ENCODE measurements around the gene PANK4.
"Not testable (repeated sequence)": the region's sequence is repeated elsewhere in the genome, so short reads cannot be mapped to it uniquely, and the experiment has no call there.

PANK4 gene

DNA sequence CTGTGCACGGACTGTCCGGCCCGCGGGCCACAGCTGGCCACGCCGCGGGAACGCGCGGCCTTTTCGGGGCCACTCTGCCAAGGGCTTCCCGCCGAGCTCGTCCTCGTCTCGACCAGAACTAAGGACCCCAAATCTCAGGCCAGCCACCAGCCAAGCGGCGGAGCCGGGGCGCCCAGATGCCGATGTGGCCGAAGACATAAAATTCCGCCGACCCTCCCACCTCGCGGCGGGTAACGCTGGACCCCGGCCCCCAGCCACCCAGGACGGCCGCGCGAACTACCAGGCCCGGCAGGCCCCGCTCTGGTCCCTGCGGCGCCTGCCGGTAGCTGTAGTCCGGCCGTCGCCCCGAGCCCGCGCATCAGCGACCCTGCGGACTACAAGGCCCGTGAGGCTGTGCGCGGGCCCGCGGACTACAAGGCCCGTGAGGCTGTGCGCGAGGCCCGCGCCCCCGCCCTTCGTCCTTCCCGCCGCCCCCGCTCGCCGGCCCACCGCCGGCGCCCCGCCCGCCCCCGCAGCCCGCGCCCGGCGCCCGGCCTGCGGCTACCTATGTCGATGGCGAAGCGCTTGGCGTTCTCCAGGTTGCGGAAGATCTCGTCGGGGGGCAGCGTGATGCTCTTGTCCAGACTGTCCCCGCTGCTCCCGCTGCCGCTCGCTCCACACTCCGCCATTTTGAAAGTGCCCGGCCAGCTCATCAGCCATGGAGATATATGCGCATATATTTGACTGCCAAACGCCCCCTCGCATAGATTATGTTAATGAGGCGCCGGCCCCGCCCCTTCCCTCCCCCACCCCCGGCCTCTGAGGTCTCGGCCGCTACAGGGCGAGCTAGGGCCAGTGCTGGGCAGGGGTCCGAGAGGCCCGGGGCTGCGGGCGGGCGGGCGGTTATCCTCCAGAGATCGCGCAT is at the start of gene PANK4:
Gene PANK4 (minus strand): TSS at position 677 of the 904 bp plus-strand sequence. CDS start 9 bp downstream, at position 668.
- DNase-seq (ENCODE audit: low read depth) = peak; percentile 77

DNA sequence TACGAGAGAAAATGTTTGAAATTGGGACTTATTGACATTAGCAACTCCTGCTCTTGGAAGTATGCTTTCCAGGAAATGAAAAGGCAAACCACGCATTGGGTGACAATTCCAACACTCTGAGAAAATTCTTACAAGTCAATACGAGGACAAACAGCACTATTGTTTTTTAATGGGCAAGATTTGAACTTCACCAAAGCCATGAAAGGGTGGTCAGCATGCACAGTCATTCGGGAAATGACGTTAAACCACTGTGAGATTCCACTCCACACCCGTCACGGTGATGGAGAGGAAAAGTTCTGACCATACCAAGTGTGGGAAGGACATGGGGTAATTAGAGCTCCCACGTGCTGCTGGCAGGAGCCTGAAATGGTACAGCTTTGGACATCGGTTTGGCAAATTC is 48.0 kb upstream of the PANK4 start:
- no peak for DNase-seq (ENCODE audit: low read depth)

GRCh38 chr1:2573250-2573920 is 47.0 kb upstream of the PANK4 start:
- DNase-seq (ENCODE audit: low read depth) = no peak

- DNase-seq (ENCODE audit: low read depth) = no peak
Observed at GRCh38 chr1:2571348-2571747, 45.0 kb upstream of the PANK4 start.

GRCh38 chr1:2570332-2570731 is 43.9 kb upstream of the PANK4 start:
- DNase-seq (ENCODE audit: low read depth) = no peak

DNA sequence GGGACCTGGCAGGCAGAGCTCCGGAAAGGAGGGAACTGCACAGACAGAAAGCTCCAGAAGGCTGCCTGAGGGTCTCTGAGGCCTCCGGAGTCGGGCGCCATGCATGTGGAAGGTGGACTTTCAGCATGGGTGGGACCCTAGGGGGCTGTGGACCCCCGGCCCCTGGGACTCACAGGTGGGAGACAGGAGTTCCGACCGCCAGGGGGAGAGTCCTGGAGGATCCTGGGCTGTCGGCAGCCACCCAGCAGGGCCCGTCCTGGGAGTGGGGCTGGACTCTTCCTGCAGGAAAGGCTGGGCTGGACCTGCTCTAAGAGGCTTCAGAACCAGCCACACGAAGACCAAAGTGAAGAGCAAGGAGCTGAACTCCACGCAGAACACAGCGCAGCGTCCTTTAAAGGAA is 43.3 kb upstream of the PANK4 start:
- DNase-seq (ENCODE audit: low read depth) = not testable (repeated sequence)

DNA sequence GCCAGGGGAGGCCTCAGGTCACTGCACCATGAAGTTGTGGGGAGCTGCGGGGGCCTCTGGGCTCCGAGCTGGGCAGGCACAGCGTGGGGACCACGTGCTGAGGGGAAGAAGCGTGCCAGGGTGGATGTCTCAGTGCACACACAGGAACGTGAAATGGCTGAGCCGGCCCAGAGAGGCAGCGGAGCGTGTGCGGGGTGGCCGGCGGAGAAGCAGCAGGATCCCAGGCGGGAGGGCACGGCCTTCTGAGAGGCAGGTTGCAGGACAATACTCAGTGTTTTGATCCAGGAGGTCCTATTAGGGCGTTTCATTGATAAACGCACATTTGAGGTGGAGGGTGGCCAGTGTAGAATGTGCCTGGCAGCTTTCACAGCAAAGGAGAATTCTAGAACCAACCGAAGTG is 42.7 kb upstream of the PANK4 start:
- DNase-seq (ENCODE audit: low read depth) = no peak

DNA sequence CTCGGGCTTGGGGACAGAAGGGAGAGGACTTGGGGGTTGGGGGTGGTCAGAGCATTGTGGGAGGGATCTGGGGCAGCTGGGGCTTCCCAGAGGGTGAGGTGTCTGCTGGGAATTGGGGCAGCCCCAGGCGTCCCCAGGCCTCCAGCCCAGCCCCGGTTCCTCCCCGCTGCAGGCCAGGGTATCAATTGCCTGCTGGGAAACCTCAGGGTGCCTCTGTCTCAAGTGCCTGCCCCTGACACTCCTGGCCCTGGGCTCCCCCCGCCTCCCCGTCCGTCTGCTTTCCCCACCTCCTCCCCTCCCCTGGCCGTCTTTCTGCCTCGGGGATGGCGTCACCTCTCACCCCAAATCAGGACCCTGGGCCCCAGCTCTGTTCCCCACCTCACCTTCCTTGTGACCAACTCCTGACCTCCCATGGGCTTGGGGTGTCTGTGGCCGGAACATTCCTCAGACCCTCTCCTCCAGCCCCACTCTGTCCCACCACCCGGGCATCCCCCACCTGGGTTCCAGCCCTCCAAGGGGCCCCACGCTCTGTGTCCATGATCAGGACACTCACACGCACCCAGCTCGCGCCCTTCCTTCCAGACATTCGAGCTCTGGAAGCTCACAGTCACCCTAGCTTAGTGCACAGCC is 41.9 kb upstream of the PANK4 start:
- DNase-seq (ENCODE audit: low read depth) = not testable (repeated sequence)

GRCh38 chr1:2567083-2567679 is 40.8 kb upstream of the PANK4 start:
- no peak for DNase-seq (ENCODE audit: low read depth)

- DNase-seq (ENCODE audit: low read depth) = no peak
Observed at GRCh38 chr1:2566101-2567045, 40.0 kb upstream of the PANK4 start.

DNA sequence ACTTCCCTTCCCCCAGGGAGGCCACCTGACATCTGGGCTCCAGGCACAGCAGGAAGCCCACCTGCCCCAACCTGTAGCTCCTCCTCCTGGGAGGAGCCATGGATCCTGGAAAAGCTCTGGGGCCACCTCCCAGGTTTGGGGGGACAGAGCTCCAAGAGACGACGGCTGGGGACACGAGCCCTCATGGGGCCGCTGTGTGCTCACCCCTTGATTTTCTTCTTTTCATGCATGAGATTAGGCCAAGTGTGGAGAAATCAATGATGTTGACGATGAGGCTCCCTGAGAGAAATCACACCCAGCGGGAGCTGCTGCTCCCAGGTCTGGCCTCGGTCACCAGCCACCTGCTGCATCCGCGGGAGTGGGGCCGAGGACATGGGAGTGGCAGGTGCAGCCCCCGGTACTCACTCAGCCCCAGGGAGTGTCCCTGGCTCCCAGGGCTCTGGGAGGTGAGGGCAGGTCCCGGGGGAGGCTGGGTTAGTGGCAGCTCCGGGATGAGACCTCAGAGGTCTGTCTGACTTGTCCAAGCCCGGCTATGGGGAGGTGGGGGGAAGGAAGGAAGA is 38.5 kb upstream of the PANK4 start:
- DNase-seq (ENCODE audit: low read depth) = no peak

DNA sequence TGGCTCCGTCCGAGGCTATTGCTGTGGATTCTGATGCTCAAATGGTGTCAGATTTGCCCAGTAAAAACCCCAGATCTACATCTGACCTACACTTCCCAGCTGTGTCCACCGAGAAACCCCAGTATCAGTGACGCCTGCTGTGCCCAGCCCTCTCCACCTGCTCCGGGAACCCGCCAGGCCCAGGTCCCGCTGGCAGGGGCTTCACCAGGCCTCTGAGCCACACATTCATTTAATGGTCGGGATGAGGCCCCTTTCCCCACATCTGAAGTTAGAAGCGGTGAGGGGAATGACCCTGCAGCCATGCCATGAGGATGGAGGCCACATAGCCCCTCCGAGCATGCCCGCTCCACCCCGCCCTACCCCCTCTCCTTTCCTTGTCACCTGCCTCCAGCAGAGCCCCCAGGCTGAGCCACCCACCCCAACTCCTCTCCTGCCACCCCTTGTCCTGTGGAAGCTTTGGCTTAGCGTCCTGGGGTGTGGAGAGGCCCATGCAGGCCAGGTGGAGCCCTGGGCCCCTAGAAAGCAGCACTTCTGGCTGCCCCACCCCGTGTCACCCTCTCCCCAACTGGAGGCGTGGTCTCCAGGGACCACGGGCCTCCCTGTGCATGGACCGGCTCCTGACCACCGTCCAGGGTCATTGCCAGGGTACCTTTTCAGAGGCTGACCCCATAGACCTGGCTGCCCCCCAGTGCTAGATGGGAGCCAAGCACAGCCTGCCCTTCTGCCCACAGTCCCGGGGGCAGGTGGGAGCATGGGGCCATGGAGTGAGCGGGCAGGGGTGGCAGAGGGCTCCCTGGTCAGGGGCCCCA is 37.8 kb upstream of the PANK4 start:
- DNase-seq (ENCODE audit: low read depth) = no peak

GRCh38 chr1:2563205-2563604 is 36.8 kb upstream of the PANK4 start:
- no peak for DNase-seq (ENCODE audit: low read depth)

DNA sequence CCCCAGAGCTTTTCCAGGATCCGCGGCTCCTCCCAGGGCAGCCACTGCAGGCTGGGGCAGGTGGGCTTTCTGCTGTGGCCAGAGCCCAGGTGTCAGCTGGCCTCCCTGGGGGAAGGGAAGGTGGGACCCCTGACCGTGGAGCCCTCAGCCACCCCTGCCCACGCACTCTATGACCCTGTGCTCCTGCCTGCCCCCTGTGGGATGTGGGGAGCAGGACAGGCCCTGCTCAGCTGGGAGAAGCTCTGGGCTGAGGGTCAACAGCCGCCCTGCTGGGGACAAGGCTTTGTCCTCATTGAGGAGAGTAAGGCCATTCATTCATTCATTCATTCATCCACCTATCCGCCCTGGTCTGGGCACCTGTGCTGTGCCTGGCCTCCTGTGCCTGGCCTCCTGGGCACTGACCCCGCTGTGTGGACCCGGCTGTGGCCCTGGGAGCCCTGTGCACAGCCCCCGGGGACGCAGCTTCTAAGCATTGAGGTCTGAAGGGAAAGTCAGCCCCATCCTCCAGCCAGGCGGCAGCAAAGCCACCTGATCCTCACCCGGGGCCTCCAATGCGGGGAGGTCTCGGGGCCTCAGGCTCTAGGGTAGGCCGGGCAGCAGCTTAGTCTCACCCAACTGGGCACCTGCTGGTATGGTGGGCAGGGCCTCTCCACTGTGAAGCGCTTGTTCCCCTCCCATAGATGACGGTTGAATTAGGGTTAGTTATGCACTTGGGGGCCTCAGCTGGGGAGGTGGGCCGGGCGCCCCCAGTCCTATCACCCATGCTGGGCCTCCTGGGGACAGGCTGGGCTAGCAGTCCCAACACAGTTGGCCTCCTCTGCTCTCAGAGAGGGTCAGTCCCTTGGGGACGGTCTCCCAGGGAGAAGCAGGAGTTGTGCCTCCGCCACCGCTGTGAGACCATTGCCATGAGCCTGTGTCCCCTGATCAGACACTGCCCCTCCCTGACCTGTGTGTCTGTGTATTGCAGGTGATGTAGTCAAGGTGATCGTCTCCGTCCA is 35.8 kb upstream of the PANK4 start:
- no peak for DNase-seq (ENCODE audit: low read depth)

- DNase-seq (ENCODE audit: low read depth) = no peak
Observed at GRCh38 chr1:2561446-2561845, 35.0 kb upstream of the PANK4 start.

GRCh38 chr1:2560299-2561073 is 34.1 kb upstream of the PANK4 start:
- no peak for DNase-seq (ENCODE audit: low read depth)

DNA sequence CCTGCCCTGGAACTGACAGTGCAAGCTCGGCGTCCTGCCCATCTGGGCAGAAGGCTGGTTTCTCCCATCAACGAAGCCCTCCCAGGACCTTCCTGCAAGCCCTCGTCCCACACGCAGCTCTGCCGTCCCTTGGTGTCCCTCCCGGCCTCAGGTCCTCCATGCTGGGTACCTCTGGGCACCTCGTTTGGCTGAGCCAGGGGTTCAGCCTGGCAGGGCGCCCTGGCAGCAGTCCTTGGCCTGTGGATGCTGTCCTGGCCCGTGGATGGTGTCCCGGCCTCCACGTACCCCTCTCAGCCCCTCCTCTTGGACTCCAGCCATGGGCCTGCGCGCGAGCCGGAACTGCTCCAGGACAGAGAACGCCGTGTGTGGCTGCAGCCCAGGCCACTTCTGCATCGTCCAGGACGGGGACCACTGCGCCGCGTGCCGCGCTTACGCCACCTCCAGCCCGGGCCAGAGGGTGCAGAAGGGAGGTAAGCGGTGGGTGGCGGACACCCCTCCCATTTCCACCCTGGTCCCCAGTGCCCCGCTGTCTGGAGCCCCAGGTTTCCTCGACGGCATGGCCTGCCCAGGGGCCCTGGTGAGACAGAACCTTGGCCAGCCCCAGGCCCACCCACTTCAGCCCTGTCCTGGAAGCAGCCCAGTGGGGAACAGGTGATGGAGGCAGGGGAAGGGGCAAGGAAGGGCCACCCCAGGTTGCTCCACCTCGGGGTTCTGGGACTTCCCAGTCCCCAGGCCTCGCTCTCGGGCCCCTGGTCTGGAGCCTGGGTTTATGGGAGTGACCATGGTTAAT is 33.3 kb upstream of the PANK4 start:
- no peak for DNase-seq (ENCODE audit: low read depth)
